ENCODE measurements around the gene IMPDH2. TPM values are rescaled to one million over a fixed set of nuclear protein-coding genes. Genes with fewer than 3 reads are reported as not detected.

Gene IMPDH2
- total RNA-seq, 2 experiments from 2014 or later: 565 to 593 TPM

DNA sequence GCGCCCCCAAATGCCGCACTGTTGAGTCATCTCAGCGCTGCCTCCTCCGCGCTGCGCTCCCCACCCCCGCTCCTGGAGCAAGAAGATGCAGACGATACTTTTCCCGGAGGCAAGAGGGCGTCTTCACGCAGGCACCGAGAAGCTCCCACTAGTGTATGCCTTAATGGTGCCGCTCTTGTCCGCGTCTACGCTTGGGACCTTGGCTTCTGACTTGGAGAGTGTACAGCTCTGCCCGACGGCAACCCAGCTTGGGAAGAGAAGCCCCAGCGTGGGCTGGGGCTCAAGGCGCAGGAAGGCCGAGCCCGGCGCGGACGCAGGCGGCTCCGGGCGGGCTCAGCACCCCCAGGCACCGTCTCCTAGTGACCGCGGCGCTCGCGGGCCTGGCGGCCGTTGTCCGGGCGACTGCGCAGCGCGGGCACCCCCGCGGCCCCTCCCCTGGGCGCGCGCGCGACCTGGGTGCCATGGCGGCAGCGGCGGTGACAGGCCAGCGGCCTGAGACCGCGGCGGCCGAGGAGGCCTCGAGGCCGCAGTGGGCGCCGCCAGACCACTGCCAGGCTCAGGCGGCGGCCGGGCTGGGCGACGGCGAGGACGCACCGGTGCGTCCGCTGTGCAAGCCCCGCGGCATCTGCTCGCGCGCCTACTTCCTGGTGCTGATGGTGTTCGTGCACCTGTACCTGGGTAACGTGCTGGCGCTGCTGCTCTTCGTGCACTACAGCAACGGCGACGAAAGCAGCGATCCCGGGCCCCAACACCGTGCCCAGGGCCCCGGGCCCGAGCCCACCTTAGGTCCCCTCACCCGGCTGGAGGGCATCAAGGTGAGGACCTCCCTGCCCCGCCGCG lies 39.2 kb downstream of the IMPDH2 start, which contains the start of gene P4HTM:
TSS of gene P4HTM (plus strand) at position 446 of the 840 bp plus-strand sequence. CDS start at position 462, 16 bp downstream.
- CTCF ChIA-PET: interaction anchor here (0.6 to 3.6 kb wide), 7 partner anchors 15 to 459 kb away, joined by 3 to 36 read pairs (median 5); partner anchors contain the start of genes NDUFAF3 and WDR6

DNA sequence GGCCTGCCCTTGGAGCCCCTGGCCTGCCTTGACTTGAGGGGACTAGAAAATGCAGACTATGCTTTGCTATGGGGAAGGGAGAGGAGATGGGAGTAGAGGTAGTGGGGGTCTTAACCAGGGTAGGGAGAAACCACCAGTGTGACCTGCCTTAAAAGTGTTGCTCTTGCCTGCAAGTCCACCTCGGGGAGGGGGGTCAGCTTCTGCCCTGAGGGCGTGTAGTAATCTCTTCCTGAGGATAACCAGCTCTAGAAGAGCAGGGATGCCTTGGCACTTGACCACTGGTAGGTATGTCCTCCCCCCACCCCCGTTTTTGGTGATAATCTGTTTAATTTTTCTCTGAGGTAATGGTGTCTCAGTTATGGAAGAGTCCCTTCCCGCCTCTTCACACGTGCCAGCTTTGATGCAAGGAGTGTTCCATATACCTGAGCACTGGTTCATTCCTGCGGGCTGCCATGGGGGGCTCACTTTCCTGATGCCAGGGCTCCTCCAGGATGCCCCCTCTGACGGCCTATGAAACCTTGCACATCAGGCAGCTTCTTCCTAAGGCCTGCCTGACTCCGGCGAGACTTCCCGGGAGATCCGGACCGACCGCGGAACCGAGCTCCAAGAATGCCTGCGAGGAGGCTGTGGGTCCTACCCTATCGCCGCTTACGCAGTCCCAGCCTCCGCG lies 39.9 kb downstream of the IMPDH2 start:
- Mint-ChIP-seq H3K4me1 (ENCODE audit: low read depth) (peaks cover 35% of the 10 kb centered on the region), H3K4me3 (peak overlapping the region; percentile 94), H3K27me3 (ENCODE audit: low read depth) (no peaks in the 10 kb centered on the region), H3K9me3 (no peaks in the 10 kb centered on the region), H3K27ac (peak overlapping the region; percentile 93), H3K36me3 (ENCODE audit: low read depth) (peaks cover 9% of the 10 kb centered on the region)
- intact Hi-C loops (cut with micrococcal nuclease): loop anchor here (1.0 to 2.0 kb wide), 4 partner anchors 18 to 288 kb away; partner anchors contain the start of genes ARIH2, C3orf62 and WDR6
- CTCF ChIA-PET: interaction anchor here (0.6 to 3.6 kb wide), 9 partner anchors 7 to 460 kb away, joined by 3 to 36 read pairs (median 4); partner anchors contain the start of genes NDUFAF3 and WDR6
- no peak for DNase-seq

More for the DNA sequence above, 39.2 kb downstream of the IMPDH2 start, which contains the start of gene P4HTM:
- DNase-seq: peak; percentile 88
- intact Hi-C loops (cut with micrococcal nuclease): loop anchor here (1.0 to 2.0 kb wide), 4 partner anchors 17 to 287 kb away; partner anchors contain the start of genes ARIH2, C3orf62 and WDR6
- H3K27me3 Mint-ChIP-seq (ENCODE audit: low read depth): no peaks in the 10 kb centered on the region
- peak within 1 kb of the TSS; percentile 94 for H3K4me3 Mint-ChIP-seq
- H3K36me3 Mint-ChIP-seq (ENCODE audit: low read depth): peaks cover 9% of the 10 kb centered on the region
- no peaks in the 10 kb centered on the region for H3K9me3 Mint-ChIP-seq
- H3K27ac Mint-ChIP-seq: peak within 1 kb of the TSS; percentile 93
- H3K4me1 Mint-ChIP-seq (ENCODE audit: low read depth): peaks cover 36% of the 10 kb centered on the region

DNA sequence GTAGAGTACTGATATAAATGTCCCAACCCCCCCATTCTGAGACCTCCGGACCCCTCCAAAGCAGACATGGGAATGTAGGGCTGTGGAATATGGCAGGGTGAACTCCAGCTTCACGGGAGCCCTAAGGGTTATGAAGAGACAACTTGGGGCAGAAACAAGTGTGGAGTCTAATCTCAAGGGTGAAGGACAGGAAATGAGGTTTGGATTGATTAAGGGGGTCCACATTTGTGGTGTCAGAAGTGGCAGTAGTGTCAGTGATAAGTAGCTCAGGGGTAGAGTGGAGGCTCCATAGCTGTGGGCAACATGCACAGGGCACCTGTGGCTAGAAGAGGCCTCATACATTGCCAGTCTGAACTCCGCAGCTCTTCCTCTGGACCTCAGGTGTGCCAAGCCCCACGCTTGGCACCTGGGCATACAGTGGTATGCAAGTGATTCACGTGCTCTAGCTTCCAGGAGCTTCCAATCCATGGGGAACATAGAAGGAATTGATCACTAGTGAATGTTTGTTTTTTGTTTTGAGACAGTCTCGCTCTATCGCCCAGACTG lies 43.3 kb downstream of the IMPDH2 start:
- no peak for DNase-seq
- no peaks in the 10 kb centered on the region for H3K27me3 Mint-ChIP-seq (ENCODE audit: low read depth)
- peaks cover 15% of the 10 kb centered on the region for H3K4me1 Mint-ChIP-seq (ENCODE audit: low read depth)
- no peaks in the 10 kb centered on the region for H3K9me3 Mint-ChIP-seq
- CTCF ChIA-PET: interaction anchor here (0.7 to 3.0 kb wide), 5 partner anchors 21 to 254 kb away, joined by 3 to 18 read pairs (median 5); partner anchors contain the start of gene WDR6
- peaks cover 17% of the 10 kb centered on the region for H3K36me3 Mint-ChIP-seq (ENCODE audit: low read depth)
- intact Hi-C loops (cut with micrococcal nuclease): no loop called here
- no peak overlapping the region for H3K4me3 Mint-ChIP-seq
- peak overlapping the region; percentile 1 for H3K27ac Mint-ChIP-seq

DNA sequence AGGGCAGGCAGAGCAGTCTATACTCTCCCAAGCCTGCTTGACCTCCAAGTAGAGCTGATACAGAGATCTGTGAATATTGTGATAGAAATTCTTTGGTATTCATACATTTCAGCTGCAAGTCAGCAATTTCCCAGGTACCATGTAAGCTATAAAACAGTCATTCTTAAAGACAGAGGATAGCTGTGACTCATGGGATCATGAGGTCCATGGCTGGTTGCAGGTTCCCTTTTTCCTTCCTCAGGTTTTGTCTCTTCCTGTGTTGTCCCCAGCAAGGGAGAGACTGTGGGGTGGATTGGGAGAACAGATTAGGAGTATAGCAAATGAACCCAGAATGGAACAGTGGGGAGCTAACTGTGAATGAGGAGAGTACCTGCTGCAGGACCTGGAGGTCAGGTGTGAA lies 44.5 kb downstream of the IMPDH2 start:
- no peaks in the 10 kb centered on the region for H3K9me3 Mint-ChIP-seq
- H3K36me3 Mint-ChIP-seq (ENCODE audit: low read depth): peaks cover 18% of the 10 kb centered on the region
- H3K4me1 Mint-ChIP-seq (ENCODE audit: low read depth): peaks cover 14% of the 10 kb centered on the region
- DNase-seq: no peak
- no peaks in the 10 kb centered on the region for H3K27me3 Mint-ChIP-seq (ENCODE audit: low read depth)
- intact Hi-C loops (cut with micrococcal nuclease): no loop called here
- CTCF ChIA-PET: interaction anchor here (0.6 to 1.9 kb wide), 2 partner anchors 38 to 52 kb away, joined by 3 to 6 read pairs; partner anchors contain the start of gene NDUFAF3
- H3K4me3 Mint-ChIP-seq: no peak overlapping the region
- H3K27ac Mint-ChIP-seq: peak overlapping the region; percentile 55

DNA sequence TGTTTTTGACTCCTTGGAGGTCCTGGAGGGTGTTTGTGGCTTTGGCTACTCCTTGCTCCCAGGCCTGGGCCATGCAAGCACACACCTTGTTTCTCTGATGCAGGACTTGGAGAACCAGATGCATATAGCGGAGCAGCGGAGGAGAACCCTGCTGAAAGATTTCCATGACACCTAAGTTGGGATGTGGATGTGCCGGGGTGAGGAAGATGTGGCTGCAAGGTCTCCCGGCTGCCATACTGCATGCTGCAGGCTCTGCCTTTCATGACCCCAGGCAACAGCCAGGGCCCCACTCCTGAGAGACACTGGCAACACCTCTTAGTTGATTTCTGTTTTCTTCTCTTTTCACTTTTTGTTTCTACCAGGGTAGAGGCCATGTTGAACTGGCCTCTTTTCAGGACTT lies 46.1 kb downstream of the IMPDH2 start:
- no peak overlapping the region for H3K4me3 Mint-ChIP-seq
- peaks cover 23% of the 10 kb centered on the region for H3K36me3 Mint-ChIP-seq (ENCODE audit: low read depth)
- DNase-seq: no peak
- H3K4me1 Mint-ChIP-seq (ENCODE audit: low read depth): peaks cover 5% of the 10 kb centered on the region
- no peaks in the 10 kb centered on the region for H3K9me3 Mint-ChIP-seq
- CTCF ChIA-PET: no interaction called here
- peak overlapping the region; percentile 30 for H3K27ac Mint-ChIP-seq
- intact Hi-C loops (cut with micrococcal nuclease): no loop called here
- no peaks in the 10 kb centered on the region for H3K27me3 Mint-ChIP-seq (ENCODE audit: low read depth)

DNA sequence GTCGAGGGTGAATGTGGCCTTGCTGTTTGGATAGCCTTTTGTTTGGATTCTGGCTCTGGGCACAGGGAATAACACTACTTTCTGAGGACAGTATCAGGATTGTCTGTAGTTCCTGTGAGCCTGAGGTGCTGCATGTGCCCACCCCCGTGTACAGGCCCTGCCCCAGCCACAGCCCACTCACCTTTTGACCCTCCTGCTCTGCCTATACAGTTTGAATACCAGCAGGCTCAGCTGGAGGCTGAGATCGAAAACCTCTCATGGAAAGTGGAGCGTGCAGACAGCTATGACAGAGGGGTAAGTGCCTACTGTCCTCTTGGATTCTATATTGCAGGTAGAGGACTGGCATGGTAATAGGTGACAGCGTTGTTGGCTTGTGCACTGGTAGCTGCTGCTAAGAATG lies 46.5 kb downstream of the IMPDH2 start:
- Mint-ChIP-seq H3K4me1 (ENCODE audit: low read depth) (peaks cover 2% of the 10 kb centered on the region), H3K9me3 (no peaks in the 10 kb centered on the region), H3K4me3 (no peak overlapping the region), H3K27me3 (ENCODE audit: low read depth) (no peaks in the 10 kb centered on the region), H3K36me3 (ENCODE audit: low read depth) (peaks cover 23% of the 10 kb centered on the region), H3K27ac (no peak overlapping the region)
- CTCF ChIA-PET: no interaction called here
- intact Hi-C loops (cut with micrococcal nuclease): no loop called here
- no peak for DNase-seq

DNA sequence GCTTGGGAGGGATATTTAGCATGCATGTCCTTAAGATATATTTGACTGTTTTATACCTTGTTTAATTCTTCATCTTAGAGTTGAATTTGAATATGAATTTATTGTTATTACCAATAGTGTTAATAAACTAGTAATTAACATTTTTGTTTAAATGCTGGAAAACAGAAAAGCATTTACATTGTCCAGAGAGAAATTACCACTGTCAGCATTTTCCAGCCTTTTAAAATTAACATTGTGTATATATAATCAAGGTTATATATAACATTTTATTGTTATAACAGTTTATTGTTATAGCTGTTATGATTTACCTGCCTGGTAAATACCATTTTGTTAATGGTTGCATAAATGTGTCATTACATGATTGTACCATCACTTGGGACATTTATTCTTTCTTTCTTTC lies 47.2 kb downstream of the IMPDH2 start:
- no peaks in the 10 kb centered on the region for H3K27me3 Mint-ChIP-seq (ENCODE audit: low read depth)
- no peaks in the 10 kb centered on the region for H3K9me3 Mint-ChIP-seq
- no peak for DNase-seq
- intact Hi-C loops (cut with micrococcal nuclease): no loop called here
- peaks cover 23% of the 10 kb centered on the region for H3K36me3 Mint-ChIP-seq (ENCODE audit: low read depth)
- CTCF ChIA-PET: interaction anchor here (0.6 kb wide), 1 partner anchor 171 kb away, joined by 4 read pairs; no protein-coding TSS in a partner anchor
- H3K27ac Mint-ChIP-seq: no peak overlapping the region
- peaks cover 2% of the 10 kb centered on the region for H3K4me1 Mint-ChIP-seq (ENCODE audit: low read depth)
- H3K4me3 Mint-ChIP-seq: no peak overlapping the region

DNA sequence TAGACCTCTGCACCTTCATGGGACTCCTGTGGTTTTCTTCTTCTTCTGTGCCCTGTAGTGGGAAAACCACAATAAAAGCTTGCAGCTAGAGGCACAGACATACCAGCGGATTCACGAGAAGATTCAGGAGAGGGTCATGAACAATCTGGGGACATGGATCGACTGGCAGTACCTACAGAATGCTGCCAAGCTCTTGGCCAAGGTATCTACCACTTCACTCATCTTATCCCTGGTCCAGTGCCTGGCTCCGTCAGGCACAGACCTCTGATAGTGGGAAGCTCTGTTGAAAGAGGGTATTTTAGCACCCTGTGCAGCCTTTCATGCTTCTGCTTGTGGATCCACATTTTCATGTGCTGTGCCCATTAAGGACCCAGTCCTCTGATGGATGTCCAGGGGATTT lies 48.9 kb downstream of the IMPDH2 start:
- no peaks in the 10 kb centered on the region for H3K27me3 Mint-ChIP-seq (ENCODE audit: low read depth)
- DNase-seq: no peak
- H3K27ac Mint-ChIP-seq: no peak overlapping the region
- no peak overlapping the region for H3K4me3 Mint-ChIP-seq
- H3K9me3 Mint-ChIP-seq: no peaks in the 10 kb centered on the region
- peaks cover 32% of the 10 kb centered on the region for H3K36me3 Mint-ChIP-seq (ENCODE audit: low read depth)
- CTCF ChIA-PET: no interaction called here
- no peaks in the 10 kb centered on the region for H3K4me1 Mint-ChIP-seq (ENCODE audit: low read depth)
- intact Hi-C loops (cut with micrococcal nuclease): no loop called here

DNA sequence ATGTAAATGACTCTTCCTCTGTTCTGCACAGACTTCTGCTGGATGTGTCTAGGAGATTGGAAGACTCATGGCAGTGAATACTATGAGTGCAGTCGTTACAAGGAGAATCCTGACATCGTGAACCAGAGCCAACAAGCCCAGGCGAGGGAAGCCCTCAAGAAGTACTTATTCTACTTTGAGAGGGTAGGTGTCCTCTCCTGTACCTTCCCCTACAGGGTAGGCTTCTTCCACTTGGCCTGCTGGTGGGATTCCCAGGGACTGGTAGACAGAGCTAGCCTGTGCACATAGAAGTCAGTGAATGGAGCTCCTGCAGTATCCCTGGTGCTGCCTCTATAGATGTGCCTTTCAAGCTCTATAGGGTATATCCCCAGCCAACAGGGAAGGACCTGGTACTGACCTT lies 49.7 kb downstream of the IMPDH2 start:
- Mint-ChIP-seq H3K27ac (no peak overlapping the region), H3K4me3 (no peak overlapping the region), H3K36me3 (ENCODE audit: low read depth) (peaks cover 35% of the 10 kb centered on the region), H3K27me3 (ENCODE audit: low read depth) (no peaks in the 10 kb centered on the region), H3K9me3 (no peaks in the 10 kb centered on the region), H3K4me1 (ENCODE audit: low read depth) (no peaks in the 10 kb centered on the region)
- DNase-seq: no peak
- intact Hi-C loops (cut with micrococcal nuclease): no loop called here
- CTCF ChIA-PET: interaction anchor here (0.5 kb wide), 1 partner anchor 473 kb away, joined by 4 read pairs; no protein-coding TSS in a partner anchor

Small RNA genes within 50 kb of the gene (microRNA-seq; reads per million reads assigned to microRNA genes)
- gene MIR191 (ENCODE audit: borderline microRNAs expressed, borderline replicate concordance) (10,261 reads per million, percentile 96 among the genes with 10 or more reads in this experiment), gene MIR425 (ENCODE audit: borderline microRNAs expressed, borderline replicate concordance) (3,624 reads per million, percentile 93 among the genes with 10 or more reads in this experiment)

Other genes starting within 250 kb of the IMPDH2 start
- gene PRKAR2A, start 181.5 kb downstream of the IMPDH2 start, total RNA-seq: 10 to 100 TPM; 18.5 to 21.7 TPM
- gene SLC25A20, start 130.5 kb downstream of the IMPDH2 start, total RNA-seq: 10 to 100 TPM; 12.9 to 16.2 TPM
- 10 to 100 TPM; 96.1 to 99.1 TPM for gene ARIH2, start 110.6 kb downstream of the IMPDH2 start, total RNA-seq
- gene P4HTM, start 39.2 kb downstream of the IMPDH2 start, total RNA-seq: 10 to 100 TPM; 20.2 to 21.7 TPM
- 100 to 1,000 TPM; 119 to 120 TPM for gene WDR6, start 22.0 kb downstream of the IMPDH2 start, total RNA-seq
- gene DALRD3, start 10.8 kb downstream of the IMPDH2 start, total RNA-seq: 10 to 100 TPM; 19.5 to 19.7 TPM
- gene NDUFAF3, start 7.3 kb downstream of the IMPDH2 start, total RNA-seq: 100 to 1,000 TPM; 113 to 115 TPM
- gene QRICH1, start 64.7 kb upstream of the IMPDH2 start, total RNA-seq: 100 to 1,000 TPM; 100 to 111 TPM
- gene QARS1, start 75.4 kb upstream of the IMPDH2 start, total RNA-seq: 100 to 1,000 TPM; 265 to 281 TPM
- gene USP19, start 91.4 kb upstream of the IMPDH2 start, total RNA-seq: 10 to 100 TPM; 44.3 to 46.5 TPM
- gene LAMB2, start 103.7 kb upstream of the IMPDH2 start, total RNA-seq: not detected
- gene CCDC71, start 136.9 kb upstream of the IMPDH2 start, total RNA-seq: 10 to 100 TPM; 11.8 to 12.8 TPM
- gene KLHDC8B, start 142.2 kb upstream of the IMPDH2 start, total RNA-seq: 1 to 10 TPM; 1.8 to 2.4 TPM
- gene C3orf62, start 247.8 kb upstream of the IMPDH2 start, total RNA-seq: 1 to 10 TPM; 1.7 TPM